Mesenteric fat pad (tissue), 1 donor: ENCODE results near the gene PTGFRN. TPM values are rescaled to one million over a fixed set of nuclear protein-coding genes. Genes with fewer than 3 reads are reported as not detected.
"Not testable (repeated sequence)": the region's sequence is repeated elsewhere in the genome, so short reads cannot be mapped to it uniquely, and the experiment has no call there.

ENCODE experiments used
- DNase-seq: peaks from one replicate; pipeline ENCODE4 v3.0.0-alpha.2; 2020; ENCODE audit warnings: low spot score
- total RNA-seq: library from RNA; stranded (reverse); fragmentation: NEBNext Ultra II Directional; extraction: Animal tissue kit (Norgen Biotek cat#: 25700); gene quantifications from one replicate; pipeline ENCODE4 v1.2.1, GENCODE V29; 2021
- donor health status: DM: yes; HTN: yes; CAD: no.

PTGFRN gene
- total RNA-seq, 1 donor from 2014 or later = 24.0 TPM

DNA sequence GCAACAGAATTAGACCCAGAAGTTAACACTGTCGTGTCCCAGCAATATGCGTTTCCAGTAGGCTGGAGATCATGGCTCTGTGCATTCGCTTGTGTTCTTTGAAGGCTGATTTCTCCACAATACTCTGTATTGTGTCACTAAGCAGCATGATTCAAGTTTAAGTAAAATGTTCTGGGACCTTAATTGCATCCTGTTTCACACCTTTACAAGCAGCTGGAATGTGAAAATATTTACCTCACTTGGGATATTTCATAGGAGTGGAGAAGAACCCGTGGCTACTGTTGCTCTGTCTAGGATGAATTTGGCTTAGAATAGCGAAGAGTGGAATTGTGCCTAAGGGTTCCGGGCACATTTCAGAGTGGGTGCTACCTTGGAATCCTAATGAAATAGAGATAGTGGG lies 6.3 kb downstream of the PTGFRN start:
- DNase-seq = no peak

- DNase-seq = no peak
Measured at GRCh38 chr1:116916533-116917445, 7.1 kb downstream of the PTGFRN start.

GRCh38 chr1:116918714-116919357 lies 9.1 kb downstream of the PTGFRN start:
- DNase-seq = no peak

DNA sequence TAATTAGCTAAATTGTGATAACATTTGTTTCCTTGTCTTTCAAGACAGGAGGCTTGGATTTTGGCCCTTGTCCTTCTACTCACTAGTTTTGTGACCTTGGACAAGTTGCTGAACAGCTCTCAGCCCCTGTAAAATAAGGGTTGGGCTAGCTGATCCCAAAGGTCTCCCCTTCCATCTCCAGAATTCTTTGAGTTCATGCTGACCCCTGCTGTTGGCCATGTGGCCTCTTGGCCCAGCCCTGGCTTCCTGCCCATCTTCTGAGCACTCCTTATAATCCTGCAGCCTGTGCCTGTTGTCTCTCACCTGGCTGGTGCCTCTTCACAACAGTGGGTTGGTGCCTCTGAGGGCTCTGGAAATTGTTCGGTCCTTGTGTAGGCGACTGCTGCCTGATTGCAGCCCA lies 10.1 kb downstream of the PTGFRN start:
- DNase-seq = no peak

DNA sequence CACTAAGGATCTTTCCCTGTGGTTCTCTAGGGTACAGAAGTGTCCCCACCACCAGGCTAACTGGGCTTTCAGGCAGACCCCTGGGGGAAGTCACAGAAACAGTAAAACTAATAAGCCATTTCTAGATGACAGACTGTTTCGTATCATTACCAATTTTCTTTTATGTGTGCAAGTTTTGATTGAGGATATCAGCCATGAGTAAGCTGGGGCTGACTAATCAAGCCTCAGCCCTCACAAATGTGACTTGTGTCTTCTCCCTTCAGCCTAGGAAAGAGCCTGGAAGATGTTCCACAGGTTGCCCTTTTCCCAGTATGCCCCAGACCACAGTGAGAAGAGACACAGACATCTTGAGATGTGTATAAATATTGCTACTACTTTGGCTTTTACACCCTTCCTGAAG lies 10.5 kb downstream of the PTGFRN start:
- DNase-seq = no peak

- DNase-seq = no peak
Measured at GRCh38 chr1:116921301-116921885, 11.7 kb downstream of the PTGFRN start.

GRCh38 chr1:116921937-116922336 lies 12.2 kb downstream of the PTGFRN start:
- no peak for DNase-seq

- no peak for DNase-seq
Measured at GRCh38 chr1:116923421-116923820, 13.7 kb downstream of the PTGFRN start.

GRCh38 chr1:116927049-116927798 lies 17.5 kb downstream of the PTGFRN start:
- no peak for DNase-seq

- no peak for DNase-seq
Measured at GRCh38 chr1:116929961-116930592, 20.4 kb downstream of the PTGFRN start.

DNA sequence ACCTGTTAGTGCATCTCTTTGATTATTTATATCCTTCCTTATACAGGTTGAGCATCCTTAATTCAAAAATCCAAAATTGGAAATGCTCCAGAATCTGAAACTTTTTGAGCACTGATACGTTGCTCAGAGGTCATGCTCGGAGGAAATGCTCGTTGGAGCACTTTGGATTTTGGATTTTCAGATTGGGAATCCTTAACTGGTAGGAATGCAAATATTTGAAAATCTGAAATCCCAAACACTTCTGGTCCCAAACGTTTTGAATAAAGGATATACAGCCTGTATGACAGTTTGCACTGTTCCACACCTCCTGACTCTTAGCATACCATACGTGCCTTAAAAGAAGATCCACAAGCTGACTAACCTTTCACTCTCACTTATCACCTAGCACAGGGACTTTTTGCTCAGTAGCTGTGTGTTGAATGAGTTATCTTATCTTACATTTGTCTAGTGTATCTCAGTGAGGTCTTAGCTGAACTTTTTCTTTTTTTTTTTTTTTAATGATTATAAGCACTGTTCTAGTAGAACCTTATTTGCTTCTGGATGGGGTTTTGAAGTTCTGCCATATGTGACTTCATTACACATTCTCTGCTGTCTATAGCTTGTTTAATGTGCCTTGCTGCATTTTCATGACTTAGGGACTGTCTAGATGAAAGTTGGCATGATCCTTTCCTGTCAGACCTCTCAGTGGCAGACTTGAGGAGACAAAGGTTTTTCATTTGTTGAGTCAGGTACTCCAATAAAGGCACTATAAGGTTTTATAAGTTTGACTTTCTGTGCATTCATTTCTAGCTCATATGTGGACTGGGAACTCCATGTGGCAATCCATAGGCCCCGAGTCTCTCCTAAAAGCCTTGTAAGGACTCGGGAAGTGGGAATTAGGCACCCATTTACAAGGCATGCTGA lies 21.6 kb downstream of the PTGFRN start:
- no peak for DNase-seq

- DNase-seq = no peak
Measured at GRCh38 chr1:116933606-116934515, 24.1 kb downstream of the PTGFRN start.

DNA sequence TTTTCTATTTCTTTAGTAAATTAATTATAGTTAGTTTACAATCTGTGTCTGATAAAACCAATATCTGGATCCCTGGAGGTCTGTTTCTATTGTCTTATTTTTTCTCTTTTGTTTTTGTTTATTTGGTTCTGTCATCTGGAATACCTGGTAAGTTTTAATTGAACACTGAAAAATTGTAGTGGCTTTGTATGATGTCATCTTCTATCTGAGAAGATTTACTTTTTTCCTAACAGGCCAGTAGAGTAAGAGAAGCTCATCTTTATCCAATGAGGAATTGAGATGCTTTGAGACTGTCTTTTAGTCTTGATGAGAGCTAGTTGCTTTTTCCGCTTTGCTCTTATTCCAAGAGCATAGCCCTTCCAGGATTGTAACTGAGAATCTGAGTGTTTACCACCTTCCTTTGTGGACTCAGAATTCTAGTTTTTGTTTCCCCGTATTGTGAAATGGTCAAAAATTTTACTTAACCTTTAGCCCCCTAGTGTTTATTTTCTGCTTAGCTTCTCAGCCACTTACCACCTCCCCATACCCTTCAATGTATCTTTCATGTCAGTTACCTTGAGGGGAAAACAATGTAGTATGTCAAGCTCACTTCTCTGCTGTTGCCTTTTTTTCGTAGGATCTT lies 25.0 kb downstream of the PTGFRN start:
- DNase-seq = no peak

- DNase-seq = no peak
Measured at GRCh38 chr1:116938216-116938615, 28.5 kb downstream of the PTGFRN start.

- not testable (repeated sequence) for DNase-seq
Measured at GRCh38 chr1:116939780-116940543, 30.2 kb downstream of the PTGFRN start.

DNA sequence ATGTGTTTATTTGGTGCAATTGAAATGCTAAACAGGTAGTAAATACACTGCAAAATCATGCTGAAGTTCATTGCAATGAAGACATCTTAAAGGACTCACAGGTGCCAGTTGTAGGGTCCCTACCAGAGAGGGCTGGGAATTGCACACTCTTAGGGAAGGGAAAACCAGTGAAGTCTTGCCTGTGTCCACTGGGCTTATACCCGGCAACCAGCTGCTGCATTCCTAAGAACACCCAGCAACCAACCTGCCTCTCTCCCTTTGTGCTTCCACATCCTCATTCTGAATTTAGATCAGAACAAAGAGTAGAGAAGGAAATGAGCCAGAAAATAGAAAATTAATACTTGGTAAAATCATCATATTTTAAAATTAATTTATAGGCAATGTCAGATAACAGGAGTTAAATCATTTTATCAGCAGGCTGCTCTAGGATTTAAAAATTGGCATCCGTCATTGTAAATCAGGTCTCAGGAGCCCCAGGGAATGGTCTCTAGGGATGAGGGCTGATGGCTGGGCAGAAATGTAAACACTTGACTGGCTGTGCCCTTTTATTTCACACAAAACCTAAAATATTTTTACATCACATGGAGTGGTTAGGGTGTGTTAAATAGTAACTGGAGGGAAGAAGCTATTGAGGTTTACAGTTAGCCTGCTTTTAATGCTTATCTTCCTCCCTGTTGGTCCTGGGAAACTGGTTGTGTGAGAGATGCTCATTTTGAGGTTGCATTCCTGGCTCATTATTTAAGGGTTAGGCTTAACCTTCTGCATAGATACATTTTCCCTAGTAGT lies 31.3 kb downstream of the PTGFRN start:
- DNase-seq = no peak

GRCh38 chr1:116941670-116942069 lies 32.0 kb downstream of the PTGFRN start:
- DNase-seq = no peak
